PFSK-1 (cell line): ENCODE data around the gene LCN12.

Source experiments
- POLR2AphosphoS5 ChIP-seq: IDR thresholded peaks from 2 replicates; pipeline ENCODE4 v1.6.1; 2012; ENCODE audit warnings: low read depth, mild to moderate bottlenecking, control low read depth, low read length, moderate library complexity
- REST ChIP-seq, 2 experiments: IDR thresholded peaks; 2 replicates each; pipeline versions ENCODE4 v1.6.1 to v1.8.0; 2011 to 2012; ENCODE audit warnings: low read depth in 2 of 2, low read length in 2 of 2, control low read depth in 1 of 2, inconsistent platforms in 1 of 2, mild to moderate bottlenecking in 1 of 2, moderate library complexity in 1 of 2; ENCODE audit not compliant: insufficient read depth in 1 of 2
- TAF1 ChIP-seq: IDR thresholded peaks from 2 replicates; pipeline ENCODE4 v1.6.1; 2012; ENCODE audit warnings: low read length, control low read depth, borderline replicate concordance; ENCODE audit not compliant: insufficient read depth

DNA sequence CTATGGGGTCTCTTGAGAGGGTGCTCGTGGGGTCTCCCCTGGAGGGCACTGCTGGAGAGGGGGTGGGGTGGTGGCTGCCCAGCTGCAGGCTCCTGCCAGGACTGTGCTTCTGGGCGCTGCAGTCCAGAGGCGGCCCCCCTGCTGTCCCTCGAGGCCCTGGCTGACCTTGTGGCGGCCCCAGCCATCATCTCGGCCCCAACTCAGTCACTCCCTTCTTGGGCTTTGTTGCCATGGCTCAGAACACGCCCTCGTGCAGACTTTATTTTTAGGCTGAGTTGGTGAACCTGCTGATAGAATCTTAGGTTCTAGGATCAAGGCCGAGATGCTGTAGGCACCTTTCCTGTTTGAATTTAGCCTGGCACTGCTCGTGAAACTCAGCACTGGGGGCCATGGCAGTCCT is 30.4 kb upstream of the LCN12 start:
- TF ChIP-seq REST (IDR thresholded peaks at IDR 0.05; ENCODE audit: insufficient read depth in 1 of 2, low read depth in 2 of 2, low read length in 2 of 2) (no peak), TAF1 (no peak), POLR2AphosphoS5 (no peak)
